Stimulated activated CD4-positive, alpha-beta T cell treated with anti-CD3 and anti-CD28 coated beads, Interleukin-4, amount 100 ng/mL, for 24 hours (primary cell): ENCODE data around the gene FASN.
A peak's percentile ranks its signal among the peaks of the same experiment; 100 is the strongest.

Experiments used
- DNase-seq: peaks from one replicate; pipeline ENCODE4 v3.0.0-alpha.2; 2020

FASN gene

GRCh38 chr17:82037092-82037888 is 60.7 kb downstream of the FASN start, which contains the start of gene DCXR:
Gene DCXR, minus strand, starts transcription at chr17:82037697. Its CDS starts 15 bp downstream, at chr17:82037682.
- peak; percentile 95 for DNase-seq

- no peak for DNase-seq
Measured at GRCh38 chr17:82036634-82037091, 61.4 kb downstream of the FASN start.

GRCh38 chr17:82035956-82036633 is 61.9 kb downstream of the FASN start:
- no peak for DNase-seq

DNA sequence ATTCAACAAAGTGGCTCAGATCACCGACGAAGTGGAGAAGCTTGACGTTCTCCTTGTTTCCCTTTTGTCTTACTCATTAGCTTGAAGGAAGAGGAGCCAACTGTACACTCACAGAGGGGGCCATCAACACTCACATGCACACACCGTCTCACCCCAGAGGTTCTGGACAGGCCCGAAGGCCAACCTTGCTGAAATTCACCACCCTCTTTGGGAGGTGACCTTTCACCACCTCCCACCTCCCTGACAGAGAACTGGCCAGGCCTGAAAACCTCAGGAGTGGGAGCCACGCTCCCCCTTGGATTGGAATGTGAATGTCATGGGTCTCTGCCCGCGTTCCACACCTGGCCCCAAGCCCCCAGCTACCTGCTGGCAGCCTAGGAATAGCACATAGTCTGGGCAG is 62.5 kb downstream of the FASN start:
- DNase-seq, result no peak

DNA sequence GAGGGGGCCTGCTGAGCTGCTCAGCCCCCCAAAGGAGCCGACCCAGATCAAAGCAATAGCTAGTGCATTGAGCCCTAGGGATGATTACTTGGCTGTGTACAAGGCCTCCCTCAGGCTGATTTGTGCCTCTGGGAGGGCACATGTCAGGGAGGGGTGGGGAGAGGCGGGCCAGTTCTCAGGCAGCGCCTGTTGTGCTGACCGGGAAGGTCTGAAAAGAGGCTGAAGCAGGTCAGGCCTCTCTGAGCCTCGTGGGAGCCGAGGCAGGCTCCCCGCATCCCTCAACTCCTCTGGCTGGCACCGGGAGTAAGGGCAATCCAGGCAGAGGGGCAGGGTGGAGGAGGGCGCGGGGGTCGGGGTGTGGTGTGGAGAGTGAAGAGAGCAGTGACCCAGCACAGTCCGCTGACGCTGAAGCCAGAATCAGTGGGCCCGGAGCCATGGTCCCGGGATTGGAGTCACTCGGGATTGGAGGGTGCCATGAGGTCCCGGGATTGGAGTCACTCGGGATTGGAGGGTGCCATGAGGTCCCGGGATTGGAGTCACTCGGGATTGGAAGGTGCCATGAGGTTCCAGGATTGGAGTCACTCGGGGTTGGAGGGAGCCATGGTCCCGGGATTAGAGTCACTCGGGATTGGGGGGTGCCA is 63.5 kb downstream of the FASN start:
- DNase-seq, result no peak

DNA sequence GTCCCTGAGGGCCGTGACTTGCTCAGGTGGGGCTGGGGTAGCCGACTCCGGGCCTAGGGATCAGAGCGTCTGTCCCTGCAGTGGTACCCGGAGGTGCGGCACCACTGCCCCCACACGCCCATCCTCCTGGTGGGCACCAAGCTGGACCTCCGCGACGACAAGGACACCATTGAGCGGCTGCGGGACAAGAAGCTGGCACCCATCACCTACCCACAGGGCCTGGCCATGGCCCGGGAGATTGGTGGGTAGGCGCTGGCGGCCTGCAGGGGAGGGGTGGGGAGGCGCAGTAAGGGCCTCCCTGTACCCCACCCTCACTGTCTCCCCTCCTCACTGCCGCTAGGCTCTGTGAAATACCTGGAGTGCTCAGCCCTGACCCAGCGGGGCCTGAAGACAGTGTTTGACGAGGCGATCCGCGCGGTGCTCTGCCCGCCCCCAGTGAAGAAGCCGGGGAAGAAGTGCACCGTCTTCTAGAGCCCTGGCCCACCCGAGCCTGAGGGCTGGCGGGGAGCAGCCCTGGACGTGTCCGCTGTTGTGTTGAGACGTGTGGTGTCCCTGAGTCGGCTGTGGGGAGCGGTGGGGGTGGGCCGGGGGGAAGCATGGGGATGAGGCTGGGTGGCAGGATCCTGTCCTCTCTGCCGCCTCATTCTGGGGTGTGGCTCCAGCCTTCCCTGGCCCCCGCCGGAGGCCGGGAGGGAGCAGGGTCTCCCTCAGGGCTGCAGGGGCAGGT is 64.5 kb downstream of the FASN start:
- no peak for DNase-seq

DNA sequence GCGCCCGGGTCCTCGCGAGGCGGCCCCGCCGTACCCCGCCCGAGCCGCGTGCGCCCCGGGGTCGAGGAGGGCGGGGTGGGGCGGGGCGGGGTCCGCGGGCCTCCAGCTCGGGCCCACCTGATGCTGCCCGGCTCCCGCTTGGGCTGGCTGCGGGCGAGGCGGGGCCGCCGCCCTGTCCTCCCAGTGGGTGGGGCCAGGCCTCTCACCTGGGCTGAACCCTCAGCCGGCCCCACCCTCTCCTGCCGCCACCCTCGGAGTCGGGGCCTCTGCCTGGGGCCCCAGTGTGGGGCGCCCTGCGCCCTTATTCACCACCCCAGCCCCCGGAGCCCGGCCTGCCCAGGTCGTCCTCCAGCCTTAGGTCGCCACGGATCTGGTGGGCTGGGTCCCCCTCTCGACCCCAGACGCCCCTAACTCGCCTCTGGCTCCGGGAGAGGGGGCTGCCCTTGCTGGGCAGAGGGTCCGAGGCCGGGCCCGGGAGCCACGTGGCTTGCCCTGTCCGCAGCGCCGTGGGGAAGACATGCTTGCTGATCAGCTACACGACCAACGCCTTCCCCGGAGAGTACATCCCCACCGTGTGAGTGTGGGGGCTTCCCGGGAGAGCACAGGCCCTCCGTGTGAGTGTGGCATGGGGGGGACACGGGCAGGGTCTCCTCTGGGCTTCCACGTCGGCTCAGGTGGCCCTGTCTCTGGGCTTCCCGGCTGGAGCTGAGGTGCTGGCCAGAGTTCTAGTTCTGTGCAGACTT is 66.0 kb downstream of the FASN start:
- no peak for DNase-seq

DNA sequence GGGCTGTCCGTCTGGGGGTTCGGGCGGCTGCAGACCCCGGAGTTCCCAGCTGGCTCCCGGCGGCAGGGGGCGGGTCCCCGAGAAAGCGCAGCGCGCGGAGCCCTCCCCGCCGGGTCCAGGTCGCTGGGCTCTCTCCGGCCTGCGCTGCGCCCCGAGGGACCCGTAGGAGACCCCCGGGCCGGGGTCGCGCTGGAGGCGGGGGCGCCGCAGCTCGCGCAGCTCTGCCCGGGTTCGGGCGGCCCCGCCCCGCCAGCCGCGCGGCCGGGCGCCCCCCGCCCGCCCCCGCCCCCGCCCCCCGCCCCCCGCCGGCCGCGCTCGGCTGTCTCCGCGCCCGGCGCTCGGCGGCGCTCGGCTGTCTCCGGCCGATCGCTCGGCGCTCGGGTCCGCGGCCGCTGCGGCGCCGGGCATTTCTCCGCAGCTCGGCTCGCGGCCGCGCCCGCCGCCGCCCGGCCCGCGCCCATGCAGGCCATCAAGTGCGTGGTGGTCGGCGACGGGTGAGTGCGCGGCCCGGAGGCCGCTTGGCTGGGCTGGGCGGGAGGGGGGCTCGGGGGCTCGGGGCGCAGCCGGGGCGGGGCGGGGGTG is 66.6 kb downstream of the FASN start, which contains the start of gene RAC3:
Gene RAC3 (plus strand): TSS at position 376 of the 582 bp plus-strand sequence. CDS start 84 bp downstream, at position 460.
- DNase-seq, result no peak

DNA sequence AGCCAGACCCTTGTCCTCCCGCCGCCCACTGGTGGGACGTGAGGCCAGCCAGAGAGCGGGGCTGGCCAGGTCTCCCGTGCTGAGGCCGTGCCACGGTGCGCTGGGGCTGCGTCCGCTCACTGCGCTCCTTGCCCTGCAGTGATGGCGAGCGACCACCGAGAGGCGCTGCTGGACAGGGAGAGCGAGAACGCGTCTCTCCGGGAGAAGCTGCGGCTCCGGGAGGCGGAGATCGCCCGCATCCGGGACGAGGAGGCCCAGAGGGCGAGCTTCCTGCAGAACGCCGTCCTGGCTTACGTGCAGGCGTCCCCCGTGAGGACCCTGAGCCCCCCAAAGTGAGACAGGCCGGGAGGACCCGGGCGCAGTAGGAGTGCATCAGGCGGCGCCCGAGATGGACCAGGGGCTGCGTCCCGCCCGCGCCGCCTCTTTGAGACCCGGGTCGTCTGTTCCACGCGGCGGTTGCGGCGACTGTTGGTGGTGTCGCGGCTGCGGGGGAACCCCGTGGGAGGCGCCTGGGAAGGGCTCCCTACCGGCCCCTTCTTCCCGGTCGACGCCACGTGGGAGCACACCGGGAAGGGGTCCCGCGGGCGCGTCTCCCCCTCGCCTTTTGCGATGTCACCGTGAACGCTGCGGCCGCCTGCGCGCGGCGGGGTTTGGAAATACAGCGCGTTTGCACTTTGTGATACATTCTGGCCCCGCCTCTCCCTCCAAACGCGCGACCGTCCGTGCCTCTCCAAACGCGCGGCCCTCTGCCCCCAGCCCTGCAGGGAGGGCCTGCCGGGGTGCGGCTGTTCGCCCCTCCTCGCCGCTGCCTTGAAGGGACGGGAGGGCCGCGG is 67.3 kb downstream of the FASN start:
- peak; percentile 83 for DNase-seq

DNA sequence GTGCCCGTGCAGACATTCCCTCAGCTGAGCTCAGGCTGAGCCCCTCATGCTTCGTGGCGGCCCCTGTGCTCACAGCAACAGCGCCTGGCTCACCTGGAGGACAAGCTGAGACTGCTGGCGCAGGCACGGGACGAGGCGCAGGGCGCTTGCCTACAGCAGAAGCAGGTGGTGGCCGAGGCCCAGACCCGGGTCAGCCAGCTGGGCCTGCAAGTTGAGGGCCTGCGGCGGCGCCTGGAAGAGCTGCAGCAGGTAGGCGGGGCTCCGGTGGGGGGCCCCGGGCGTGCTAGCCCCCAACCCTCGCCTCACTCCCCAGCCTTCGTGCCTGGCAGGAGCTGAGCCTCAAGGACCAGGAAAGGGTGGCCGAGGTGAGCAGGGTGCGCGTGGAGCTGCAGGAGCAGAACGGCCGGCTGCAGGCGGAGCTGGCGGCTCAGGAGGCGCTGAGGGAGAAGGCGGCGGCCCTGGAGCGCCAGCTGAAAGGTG is 68.0 kb downstream of the FASN start:
- no peak for DNase-seq

- no peak for DNase-seq
Measured at GRCh38 chr17:82029391-82029790, 68.6 kb downstream of the FASN start.

GRCh38 chr17:82028966-82029365 is 69.1 kb downstream of the FASN start:
- DNase-seq, result no peak
